Measurements from ENCODE around the gene SH2D4B.

Gene SH2D4B

GRCh38 chr10:80526218-80526617, 11.5 kb upstream of the SH2D4B start:
- H3K4me3 ChIP-seq (ENCODE audit: low read depth, low read length), result no peak overlapping the region
- no peak for DNase-seq (ENCODE audit: low read depth)
- no peak for TF ChIP-seq CTCF (conservative IDR thresholded peaks at IDR 0.05; ENCODE audit: low read depth, low read length)

- TF ChIP-seq CTCF (conservative IDR thresholded peaks at IDR 0.05; ENCODE audit: low read depth, low read length), result no peak
- no peak for DNase-seq (ENCODE audit: low read depth)
- no peak overlapping the region for H3K4me3 ChIP-seq (ENCODE audit: low read depth, low read length)
Measured at GRCh38 chr10:80526742-80527141, 11.0 kb upstream of the SH2D4B start.

- TF ChIP-seq CTCF (conservative IDR thresholded peaks at IDR 0.05; ENCODE audit: low read depth, low read length), result no peak
- DNase-seq (ENCODE audit: low read depth), result no peak
Measured at GRCh38 chr10:80528185-80528700, 9.5 kb upstream of the SH2D4B start.

GRCh38 chr10:80528901-80529300, 8.8 kb upstream of the SH2D4B start:
- H3K4me3 ChIP-seq (ENCODE audit: low read depth, low read length), result no peak overlapping the region
- DNase-seq (ENCODE audit: low read depth), result no peak
- TF ChIP-seq CTCF (conservative IDR thresholded peaks at IDR 0.05; ENCODE audit: low read depth, low read length), result no peak

More at GRCh38 chr10:80528185-80528700, 9.5 kb upstream of the SH2D4B start:
- no peak overlapping the region for H3K4me3 ChIP-seq (ENCODE audit: low read depth, low read length)

GRCh38 chr10:80529604-80530003, 8.1 kb upstream of the SH2D4B start:
- DNase-seq (ENCODE audit: low read depth), result no peak
- TF ChIP-seq CTCF (conservative IDR thresholded peaks at IDR 0.05; ENCODE audit: low read depth, low read length), result no peak
- no peak overlapping the region for H3K4me3 ChIP-seq (ENCODE audit: low read depth, low read length)

- H3K4me3 ChIP-seq (ENCODE audit: low read depth, low read length), result no peak overlapping the region
- peak; percentile 46 for TF ChIP-seq CTCF (conservative IDR thresholded peaks at IDR 0.05; ENCODE audit: low read depth, low read length)
- peak; percentile 39 for DNase-seq (ENCODE audit: low read depth)
Measured at GRCh38 chr10:80530251-80530650, 7.5 kb upstream of the SH2D4B start.

GRCh38 chr10:80530816-80531215, 6.9 kb upstream of the SH2D4B start:
- no peak for TF ChIP-seq CTCF (conservative IDR thresholded peaks at IDR 0.05; ENCODE audit: low read depth, low read length)
- H3K4me3 ChIP-seq (ENCODE audit: low read depth, low read length), result no peak overlapping the region
- DNase-seq (ENCODE audit: low read depth), result no peak

Measured in choroid plexus epithelial cell (primary cell).